Measurements from ENCODE around the gene OS9.

OS9 gene

GRCh38 chr12:57738661-57739237 is 44.8 kb downstream of the OS9 start, which contains the start of gene AGAP2:
Gene AGAP2 (minus strand): TSS chr12:57738742. CDS start chr12:57738246, 496 bp downstream.
- CTCF ChIA-PET: interaction anchor here (0.6 to 4.8 kb wide), 4 partner anchors 14 to 284 kb away, joined by 3 to 55 read pairs (median 19); no protein-coding TSS in a partner anchor
- Histone ChIP-seq H3K4me3 (ENCODE audit: low read depth, low read length) (peak within 1 kb of the TSS; percentile 37), H3K9me3 (ENCODE audit: control insufficient read depth, insufficient read depth, low read depth, low read length) (no peaks in the 10 kb centered on the region), H3K36me3 (ENCODE audit: control insufficient read depth in 2 of 2, insufficient read depth in 1 of 2, low read length in 2 of 2) (no peaks in the 10 kb centered on the region), H3K4me1 (ENCODE audit: control insufficient read depth, insufficient read depth, low read length) (peaks cover 6% of the 10 kb centered on the region; the same call in 1 of the 2 replicates), H3K27ac (ENCODE audit: extremely low read depth, low read depth, low read length) (no peak within 1 kb of the TSS; the same call in 1 of the 2 replicates)
- POLR2A ChIA-PET: no interaction called here
- TF ChIP-seq ZNF558 (tag by site-specific recombination; IDR thresholded peaks at IDR 0.05) (peak; percentile 37; the same call in 1 of the 2 replicates), ZBTB7A (tag by site-specific recombination; IDR thresholded peaks at IDR 0.05; ENCODE audit: low read depth) (peak; percentile 56; the same call in 1 of the 2 replicates), GLIS2 (tag by site-specific recombination; IDR thresholded peaks at IDR 0.05) (peak; percentile 86), ZBTB49 (tag by site-specific recombination; IDR thresholded peaks at IDR 0.05; ENCODE audit: low read depth) (no peak), ZNF366 (tag by site-specific recombination; conservative IDR thresholded peaks at IDR 0.05) (peak; percentile 56; the same call in 1 of the 2 replicates), ZSCAN30 (tag by site-specific recombination; IDR thresholded peaks at IDR 0.05) (peak; percentile 56; the same call in 1 of the 2 replicates), ZNF548 (tag by site-specific recombination; IDR thresholded peaks at IDR 0.05) (peak; percentile 16; the same call in 1 of the 2 replicates), ZFP69B (tag by site-specific recombination; IDR thresholded peaks at IDR 0.05) (peak; percentile 70; the same call in 1 of the 2 replicates), YY2 (tag by site-specific recombination; IDR thresholded peaks at IDR 0.05) (no peak), SP7 (tag by site-specific recombination; IDR thresholded peaks at IDR 0.05) (peak; percentile 82), PATZ1 (tag by site-specific recombination; IDR thresholded peaks at IDR 0.05) (peak; percentile 91), KLF10 (tag by site-specific recombination; IDR thresholded peaks at IDR 0.05) (peak; percentile 41; the same call in 1 of the 2 replicates), ZBTB10 (tag by site-specific recombination; IDR thresholded peaks at IDR 0.05) (peak; percentile 51), PRDM10 (tag by site-specific recombination; IDR thresholded peaks at IDR 0.05) (peak; percentile 83), SP3 (tag by site-specific recombination; IDR thresholded peaks at IDR 0.05) (peak; percentile 62; the same call in 1 of the 2 replicates), ZBTB17 (tag by site-specific recombination; IDR thresholded peaks at IDR 0.05) (peak; percentile 81), ZNF148 (tag by site-specific recombination; IDR thresholded peaks at IDR 0.05; ENCODE audit: borderline replicate concordance) (0 out of 2 replicates have a peak, but pooled peaks have one; percentile 53), GLIS1 (tag by site-specific recombination; IDR thresholded peaks at IDR 0.05) (peak; percentile 48; the same call in 1 of the 2 replicates), ZNF510 (tag by site-specific recombination; IDR thresholded peaks at IDR 0.05; ENCODE audit: insufficient replicate concordance) (no peak), ZNF692 (tag by site-specific recombination; IDR thresholded peaks at IDR 0.05) (0 out of 2 replicates have a peak, but pooled peaks have one; percentile 65), ZEB2 (tag by site-specific recombination; IDR thresholded peaks at IDR 0.05) (peak; percentile 61; the same call in 1 of the 2 replicates)

Measured in HEK293 (cell line).